WTC11 (cell line): ENCODE results near the gene DNAJA4.

Experiments used
- AR ChIP-seq: fragments of 250-450 bp; sonication (Bioruptor Pico); IDR thresholded peaks from 2 replicates; pipeline ENCODE4 v1.9.0; 2021; ENCODE audit warnings: mild to moderate bottlenecking
- ARID4B ChIP-seq: sonication (generic); formaldehyde crosslinking; IDR thresholded peaks from 2 replicates; pipeline ENCODE4 v1.8.0; 2023; ENCODE audit warnings: missing genetic modification reagents, mild to moderate bottlenecking, borderline replicate concordance
- ATF2 ChIP-seq: sonication (generic); formaldehyde crosslinking; IDR thresholded peaks from 2 replicates; pipeline ENCODE4 v1.8.1; 2022; ENCODE audit warnings: low read depth, missing genetic modification reagents, borderline replicate concordance
- CTCF ChIP-seq: fragments of 200-600 bp; IDR thresholded peaks from 2 replicates; pipeline ENCODE4 v1.8.0; 2022; ENCODE audit warnings: antibody characterized with exemption
- ESRRA ChIP-seq: sonication (generic); formaldehyde crosslinking; IDR thresholded peaks from 2 replicates; pipeline ENCODE4 v1.8.1; 2022; ENCODE audit warnings: mild to moderate bottlenecking, missing genetic modification reagents, borderline replicate concordance
- IRF2 ChIP-seq: sonication (generic); formaldehyde crosslinking; IDR thresholded peaks from 2 replicates; pipeline ENCODE4 v1.8.0; 2022; ENCODE audit warnings: low read depth, missing genetic modification reagents, borderline replicate concordance
- JUN ChIP-seq: sonication (generic); formaldehyde crosslinking; IDR thresholded peaks from 2 replicates; pipeline ENCODE4 v1.8.0; 2023; ENCODE audit warnings: mild to moderate bottlenecking, missing genetic modification reagents
- MAX ChIP-seq: sonication (generic); formaldehyde crosslinking; IDR thresholded peaks from 2 replicates; pipeline ENCODE4 v1.8.0; 2022; ENCODE audit warnings: mild to moderate bottlenecking, missing genetic modification reagents
- MYBL2 ChIP-seq: sonication (generic); formaldehyde crosslinking; IDR thresholded peaks from 2 replicates; pipeline ENCODE4 v1.8.1; 2023; ENCODE audit warnings: mild to moderate bottlenecking, moderate library complexity, missing genetic modification reagents
- NR3C1 ChIP-seq: sonication (generic); formaldehyde crosslinking; conservative IDR thresholded peaks from 2 replicates; pipeline ENCODE4 v1.8.1; 2023; ENCODE audit warnings: low read depth, mild to moderate bottlenecking, missing genetic modification reagents
- PRDM15 ChIP-seq: sonication (generic); formaldehyde crosslinking; IDR thresholded peaks from 2 replicates; pipeline ENCODE4 v1.8.0; 2022; ENCODE audit warnings: missing genetic modification reagents
- RORB ChIP-seq: fragments of 250-450 bp; sonication (Bioruptor Pico); IDR thresholded peaks from 2 replicates; pipeline ENCODE4 v1.9.0; 2021; ENCODE audit warnings: mild to moderate bottlenecking
- ZNF121 ChIP-seq: sonication (generic); formaldehyde crosslinking; IDR thresholded peaks from 2 replicates; pipeline ENCODE4 v1.8.0; 2023; ENCODE audit warnings: missing genetic modification reagents

GRCh38 chr15:78234515-78235040 lies 29.8 kb upstream of the DNAJA4 start, which contains the start of gene ACSBG1:
- TF ChIP-seq IRF2 (no peak), AR (CRISPR knock-in tag) (no peak), CTCF (no peak), JUN (no peak), PRDM15 (CRISPR knock-in tag) (no peak), NR3C1 (CRISPR knock-in tag) (no peak), ARID4B (CRISPR knock-in tag) (no peak), MAX (CRISPR knock-in tag) (no peak), RORB (CRISPR knock-in tag) (no peak), MYBL2 (CRISPR knock-in tag) (no peak), ZNF121 (CRISPR knock-in tag) (no peak), ESRRA (CRISPR knock-in tag) (no peak), ATF2 (CRISPR knock-in tag) (no peak)
